HUES6 (cell line): ENCODE data around the gene IRF4.

Experiments used
- H3K27ac ChIP-seq: 2 replicates; pipeline ENCODE4 v1.7.0; 2013; ENCODE audit warnings: low read depth, mild to moderate bottlenecking, low read length, inconsistent platforms
- H3K27me3 ChIP-seq: 2 replicates; pipeline ENCODE4 v1.6.1; 2013; ENCODE audit warnings: low read length; ENCODE audit not compliant: control insufficient read depth, insufficient read depth
- H3K36me3 ChIP-seq: 2 replicates; pipeline ENCODE4 v1.6.1; 2013; ENCODE audit warnings: low read length; ENCODE audit not compliant: control insufficient read depth, insufficient read depth
- H3K4me1 ChIP-seq: 2 replicates; pipeline ENCODE4 v1.6.1; 2013; ENCODE audit warnings: low read length; ENCODE audit not compliant: control insufficient read depth, insufficient read depth
- H3K4me3 ChIP-seq: 2 replicates; pipeline ENCODE4 v1.5.1; 2013; ENCODE audit warnings: low read depth, low read length
- H3K9ac ChIP-seq: one replicate; pipeline ENCODE4 v1.6.1; 2013; ENCODE audit warnings: mild to moderate bottlenecking, low read length
- H3K9me3 ChIP-seq: 2 replicates; pipeline ENCODE4 v1.6.1; 2013; ENCODE audit warnings: low read depth, low read length; ENCODE audit not compliant: control insufficient read depth, insufficient read depth

IRF4 gene

GRCh38 chr6:347951-348859 lies 43.3 kb upstream of the IRF4 start:
- H3K9me3 ChIP-seq = peaks cover 52% of the 10 kb centered on the region; the same call in 1 of the 2 replicates
- H3K4me3 ChIP-seq = no peak overlapping the region
- H3K27me3 ChIP-seq = no peaks in the 10 kb centered on the region
- H3K9ac ChIP-seq = no peak overlapping the region
- H3K4me1 ChIP-seq = peaks cover 8% of the 10 kb centered on the region; the same call in 1 of the 2 replicates
- no peak overlapping the region for H3K27ac ChIP-seq
- peaks cover 3% of the 10 kb centered on the region; the same call in 1 of the 2 replicates for H3K36me3 ChIP-seq

GRCh38 chr6:348860-349396 lies 42.6 kb upstream of the IRF4 start:
- no peak overlapping the region for H3K27ac ChIP-seq
- peaks cover 55% of the 10 kb centered on the region; the same call in 1 of the 2 replicates for H3K9me3 ChIP-seq
- H3K4me3 ChIP-seq = no peak overlapping the region
- H3K4me1 ChIP-seq = peaks cover 8% of the 10 kb centered on the region; the same call in 1 of the 2 replicates
- H3K27me3 ChIP-seq = no peaks in the 10 kb centered on the region
- H3K9ac ChIP-seq = no peak overlapping the region
- H3K36me3 ChIP-seq = peaks cover 3% of the 10 kb centered on the region; the same call in 1 of the 2 replicates

- H3K27ac ChIP-seq = no peak overlapping the region
- no peak overlapping the region for H3K4me3 ChIP-seq
- H3K36me3 ChIP-seq = peaks cover 3% of the 10 kb centered on the region; the same call in 1 of the 2 replicates
- peaks cover 8% of the 10 kb centered on the region; the same call in 1 of the 2 replicates for H3K4me1 ChIP-seq
- no peak overlapping the region for H3K9ac ChIP-seq
- no peaks in the 10 kb centered on the region for H3K27me3 ChIP-seq
- peaks cover 60% of the 10 kb centered on the region; the same call in 1 of the 2 replicates for H3K9me3 ChIP-seq
These were observed 42.0 kb upstream of the IRF4 start for GRCh38 chr6:349491-349921.

GRCh38 chr6:350371-350770 lies 41.2 kb upstream of the IRF4 start:
- Histone ChIP-seq H3K36me3 (peaks cover 3% of the 10 kb centered on the region; the same call in 1 of the 2 replicates), H3K4me3 (no peak overlapping the region), H3K9ac (no peak overlapping the region), H3K9me3 (peaks cover 62% of the 10 kb centered on the region; the same call in 1 of the 2 replicates), H3K27ac (no peak overlapping the region), H3K27me3 (no peaks in the 10 kb centered on the region), H3K4me1 (peaks cover 8% of the 10 kb centered on the region; the same call in 1 of the 2 replicates)

GRCh38 chr6:351011-351866 lies 40.3 kb upstream of the IRF4 start:
- Histone ChIP-seq H3K27ac (no peak overlapping the region), H3K4me1 (peaks cover 8% of the 10 kb centered on the region; the same call in 1 of the 2 replicates), H3K27me3 (no peaks in the 10 kb centered on the region), H3K9ac (no peak overlapping the region), H3K4me3 (no peak overlapping the region), H3K9me3 (peaks cover 61% of the 10 kb centered on the region; the same call in 1 of the 2 replicates), H3K36me3 (peaks cover 3% of the 10 kb centered on the region; the same call in 1 of the 2 replicates)

- Histone ChIP-seq H3K27ac (no peak overlapping the region), H3K4me1 (peaks cover 8% of the 10 kb centered on the region; the same call in 1 of the 2 replicates), H3K9ac (no peak overlapping the region), H3K9me3 (peaks cover 61% of the 10 kb centered on the region; the same call in 1 of the 2 replicates), H3K36me3 (peaks cover 3% of the 10 kb centered on the region; the same call in 1 of the 2 replicates), H3K4me3 (no peak overlapping the region), H3K27me3 (no peaks in the 10 kb centered on the region)
These were observed 39.7 kb upstream of the IRF4 start for GRCh38 chr6:351867-352289.

- H3K27ac ChIP-seq = no peak overlapping the region
- H3K27me3 ChIP-seq = no peaks in the 10 kb centered on the region
- peaks cover 8% of the 10 kb centered on the region; the same call in 1 of the 2 replicates for H3K4me1 ChIP-seq
These were observed 39.1 kb upstream of the IRF4 start for GRCh38 chr6:352474-352873.

GRCh38 chr6:352896-353470 lies 38.6 kb upstream of the IRF4 start:
- H3K27ac ChIP-seq = no peak overlapping the region
- peaks cover 8% of the 10 kb centered on the region; the same call in 1 of the 2 replicates for H3K4me1 ChIP-seq
- H3K9me3 ChIP-seq = peaks cover 63% of the 10 kb centered on the region; the same call in 1 of the 2 replicates
- no peak overlapping the region for H3K4me3 ChIP-seq
- H3K36me3 ChIP-seq = peaks cover 3% of the 10 kb centered on the region; the same call in 1 of the 2 replicates
- no peak overlapping the region for H3K9ac ChIP-seq
- no peaks in the 10 kb centered on the region for H3K27me3 ChIP-seq

More at GRCh38 chr6:352474-352873, 39.1 kb upstream of the IRF4 start:
- Histone ChIP-seq H3K36me3 (peaks cover 3% of the 10 kb centered on the region; the same call in 1 of the 2 replicates), H3K9me3 (peaks cover 64% of the 10 kb centered on the region; the same call in 1 of the 2 replicates), H3K9ac (no peak overlapping the region), H3K4me3 (no peak overlapping the region)

- Histone ChIP-seq H3K9ac (no peak overlapping the region), H3K4me1 (peaks cover 8% of the 10 kb centered on the region; the same call in 1 of the 2 replicates), H3K27ac (no peak overlapping the region), H3K36me3 (peaks cover 3% of the 10 kb centered on the region; the same call in 1 of the 2 replicates), H3K4me3 (no peak overlapping the region), H3K9me3 (peaks cover 69% of the 10 kb centered on the region; the same call in 1 of the 2 replicates), H3K27me3 (no peaks in the 10 kb centered on the region)
These were observed 37.6 kb upstream of the IRF4 start for GRCh38 chr6:353642-354614.
